G401.6 (cell line): ENCODE measurements around the gene PDP2.

Source experiments
- FAIRE-seq: peaks from 2 replicates; lab custom pipeline; 2012; peaks lifted over from hg19 to GRCh38; lab: Jason Lieb, UNC

The PDP2 gene

DNA sequence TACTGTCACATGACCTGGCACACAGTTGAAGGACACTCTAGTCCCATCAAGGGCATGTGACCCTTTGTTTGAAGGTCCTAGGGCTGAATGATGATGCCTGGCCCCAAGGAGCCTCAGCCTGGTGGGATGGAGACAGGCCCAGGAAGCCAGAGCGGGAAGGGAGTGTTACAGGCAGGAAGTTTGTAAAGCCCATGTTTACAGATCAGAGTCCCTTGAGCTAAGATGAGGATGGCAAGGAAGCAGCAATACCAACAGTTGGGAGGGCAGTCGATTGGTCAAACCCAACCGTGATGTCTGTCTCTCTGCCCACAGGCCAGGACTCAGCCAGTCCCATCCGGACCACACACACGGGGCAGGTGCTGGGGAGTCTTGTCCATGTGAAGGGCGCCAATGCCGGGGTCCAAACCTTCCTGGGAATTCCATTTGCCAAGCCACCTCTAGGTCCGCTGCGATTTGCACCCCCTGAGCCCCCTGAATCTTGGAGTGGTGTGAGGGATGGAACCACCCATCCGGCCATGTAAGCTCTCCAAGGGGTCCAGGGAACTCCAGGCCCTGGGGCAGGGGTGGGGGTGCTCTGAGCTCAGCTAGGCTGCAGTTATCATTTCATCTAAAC is 57.5 kb downstream of the PDP2 start:
- no peak for FAIRE-seq

GRCh38 chr16:66939366-66939765 is 59.1 kb downstream of the PDP2 start:
- no peak for FAIRE-seq

DNA sequence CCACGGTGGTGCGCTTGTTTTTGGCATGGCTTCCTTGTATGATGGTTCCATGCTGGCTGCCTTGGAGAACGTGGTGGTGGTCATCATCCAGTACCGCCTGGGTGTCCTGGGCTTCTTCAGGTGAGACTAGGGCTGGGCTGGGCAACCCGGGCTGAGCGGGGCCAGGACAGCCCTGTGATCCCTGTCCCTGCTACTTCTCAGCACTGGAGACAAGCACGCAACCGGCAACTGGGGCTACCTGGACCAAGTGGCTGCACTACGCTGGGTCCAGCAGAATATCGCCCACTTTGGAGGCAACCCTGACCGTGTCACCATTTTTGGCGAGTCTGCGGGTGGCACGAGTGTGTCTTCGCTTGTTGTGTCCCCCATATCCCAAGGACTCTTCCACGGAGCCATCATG is 59.9 kb downstream of the PDP2 start:
- FAIRE-seq = no peak
